WI38 (cell line): ENCODE results near the gene MITF.

Experiments
- H3K4me3 ChIP-seq: 2 replicates; pipeline ENCODE4 v1.5.1; 2011; ENCODE audit warnings: low read depth, mild to moderate bottlenecking, control low read depth, low read length
- TF ChIP-seq, protein P1 (sequence below): IDR thresholded peaks from 2 replicates; pipeline ENCODE4 v1.5.1; 2012; ENCODE audit warnings: low read depth, mild to moderate bottlenecking, control low read depth, low read length

Gene MITF

DNA sequence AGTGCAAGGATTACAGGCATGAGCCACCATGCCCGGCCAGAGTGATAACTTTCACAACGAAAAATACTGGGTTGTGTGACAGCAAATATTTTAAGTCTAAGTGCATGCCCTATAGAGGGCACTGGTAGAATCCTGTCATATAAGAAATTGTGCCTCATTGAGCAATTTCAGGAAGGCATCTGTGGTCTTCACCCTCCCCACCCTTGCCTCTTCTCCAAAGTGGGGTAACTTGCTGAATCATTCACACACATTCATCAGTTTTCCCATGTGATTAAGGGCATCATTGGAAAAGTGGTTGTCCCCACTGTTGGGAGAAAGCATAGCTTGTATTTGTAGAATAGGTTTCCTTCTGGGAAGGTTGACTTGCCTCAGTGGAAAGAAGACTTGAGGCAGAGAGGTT lies 9.2 kb downstream of the MITF start:
- TF ChIP-seq, protein P1, sequence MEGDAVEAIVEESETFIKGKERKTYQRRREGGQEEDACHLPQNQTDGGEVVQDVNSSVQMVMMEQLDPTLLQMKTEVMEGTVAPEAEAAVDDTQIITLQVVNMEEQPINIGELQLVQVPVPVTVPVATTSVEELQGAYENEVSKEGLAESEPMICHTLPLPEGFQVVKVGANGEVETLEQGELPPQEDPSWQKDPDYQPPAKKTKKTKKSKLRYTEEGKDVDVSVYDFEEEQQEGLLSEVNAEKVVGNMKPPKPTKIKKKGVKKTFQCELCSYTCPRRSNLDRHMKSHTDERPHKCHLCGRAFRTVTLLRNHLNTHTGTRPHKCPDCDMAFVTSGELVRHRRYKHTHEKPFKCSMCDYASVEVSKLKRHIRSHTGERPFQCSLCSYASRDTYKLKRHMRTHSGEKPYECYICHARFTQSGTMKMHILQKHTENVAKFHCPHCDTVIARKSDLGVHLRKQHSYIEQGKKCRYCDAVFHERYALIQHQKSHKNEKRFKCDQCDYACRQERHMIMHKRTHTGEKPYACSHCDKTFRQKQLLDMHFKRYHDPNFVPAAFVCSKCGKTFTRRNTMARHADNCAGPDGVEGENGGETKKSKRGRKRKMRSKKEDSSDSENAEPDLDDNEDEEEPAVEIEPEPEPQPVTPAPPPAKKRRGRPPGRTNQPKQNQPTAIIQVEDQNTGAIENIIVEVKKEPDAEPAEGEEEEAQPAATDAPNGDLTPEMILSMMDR, result no peak
- H3K4me3 ChIP-seq, result no peak overlapping the region

- TF ChIP-seq, protein P1, result no peak
- H3K4me3 ChIP-seq, result no peak overlapping the region
Measured at GRCh38 chr3:69749461-69749860, 10.2 kb downstream of the MITF start.

GRCh38 chr3:69750549-69750948 lies 11.3 kb downstream of the MITF start:
- TF ChIP-seq, protein P1, result no peak
- no peak overlapping the region for H3K4me3 ChIP-seq

- no peak overlapping the region for H3K4me3 ChIP-seq
- TF ChIP-seq, protein P1, result no peak
Measured at GRCh38 chr3:69751074-69751476, 11.8 kb downstream of the MITF start.

GRCh38 chr3:69752241-69752640 lies 13.0 kb downstream of the MITF start:
- TF ChIP-seq, protein P1, result no peak
- H3K4me3 ChIP-seq, result no peak overlapping the region

DNA sequence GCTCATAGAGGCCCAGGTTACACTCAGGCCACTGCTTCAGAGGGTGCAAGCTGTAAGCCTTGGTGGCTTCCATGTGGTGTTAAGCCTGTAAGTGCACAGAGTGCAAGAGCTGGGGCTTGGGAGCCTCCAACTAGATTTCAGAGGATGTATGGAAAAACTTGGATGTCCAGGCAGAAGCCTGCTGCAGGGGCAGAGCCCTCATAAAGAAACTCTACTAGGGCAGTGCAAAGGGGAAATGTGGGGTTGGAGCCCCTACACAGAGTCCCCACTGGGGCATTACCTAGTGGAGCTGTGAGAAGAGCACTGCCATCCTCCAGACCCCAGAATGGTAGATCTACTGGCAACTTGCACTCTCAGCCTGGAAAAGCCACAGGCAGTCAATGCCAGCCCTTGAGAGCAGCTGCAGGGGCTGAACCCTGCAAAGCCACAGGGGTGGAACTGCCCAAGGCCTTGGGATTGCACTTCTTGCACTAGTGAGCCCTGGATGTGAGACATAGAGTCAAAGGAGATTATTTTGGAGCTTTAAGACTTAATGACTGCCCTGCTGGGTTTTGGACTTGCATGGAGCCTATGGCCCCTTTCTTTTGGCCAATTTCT lies 14.0 kb downstream of the MITF start:
- TF ChIP-seq, protein P1, result no peak
- no peak overlapping the region for H3K4me3 ChIP-seq

- TF ChIP-seq, protein P1, result no peak
Measured at GRCh38 chr3:69755795-69756194, 16.5 kb downstream of the MITF start.

More at GRCh38 chr3:69755795-69756194, 16.5 kb downstream of the MITF start:
- H3K4me3 ChIP-seq, result no peak overlapping the region
